ENCODE results near the gene LYZL4. TPM values are rescaled to one million over a fixed set of nuclear protein-coding genes. Genes with fewer than 3 reads are reported as not detected.

Gene LYZL4
- total and polyA plus RNA-seq, 4 experiments from 2014 or later: not detected

GRCh38 chr3:42408156-42408555 is 2.3 kb downstream of the LYZL4 start:
- H3K4me3 Mint-ChIP-seq: no peak overlapping the region
- H3K27me3 Mint-ChIP-seq: peaks cover 3 to 5% of the 10 kb centered on the region in 2 donors
- H3K4me3 ChIP-seq (ENCODE audit: low read length in 2 of 2): no peak overlapping the region
- no peak overlapping the region for H3K27ac Mint-ChIP-seq
- ChIA-PET POLR2A (ENCODE audit: partially characterized antibody) (no interaction called here), CTCF (ENCODE audit: partially characterized antibody) (no interaction called here)
- no peaks in the 10 kb centered on the region for H3K36me3 Mint-ChIP-seq
- peaks cover 0 to 4% (median under 1%) of the 10 kb centered on the region in 4 donors for H3K4me1 Mint-ChIP-seq
- H3K27me3 ChIP-seq (ENCODE audit: insufficient read depth, low read length): no peaks in the 10 kb centered on the region
- H3K9me3 ChIP-seq (ENCODE audit: control insufficient read depth in 1 of 2, low read length in 2 of 2): no peaks in the 10 kb centered on the region
- no peaks in the 10 kb centered on the region for H3K36me3 ChIP-seq (ENCODE audit: insufficient read depth, low read length)
- H3K27ac ChIP-seq (ENCODE audit: low read depth, low read length): no peak overlapping the region
- intact Hi-C loops (cut with micrococcal nuclease): no loop called here
- H3K4me1 ChIP-seq (ENCODE audit: insufficient read depth, low read length): no peaks in the 10 kb centered on the region
- H3K9me3 Mint-ChIP-seq: peaks cover 0 to 2% (median 0%) of the 10 kb centered on the region in 8 donors
- DNase-seq: no peak

GRCh38 chr3:42406727-42407450 is 3.5 kb downstream of the LYZL4 start:
- Histone ChIP-seq H3K9me3 (ENCODE audit: control insufficient read depth in 1 of 2, low read length in 2 of 2) (no peaks in the 10 kb centered on the region), H3K27ac (ENCODE audit: low read depth, low read length) (no peak overlapping the region), H3K36me3 (ENCODE audit: insufficient read depth, low read length) (no peaks in the 10 kb centered on the region), H3K4me1 (ENCODE audit: insufficient read depth, low read length) (no peaks in the 10 kb centered on the region), H3K27me3 (ENCODE audit: insufficient read depth, low read length) (no peaks in the 10 kb centered on the region), H3K4me3 (ENCODE audit: low read length in 2 of 2) (no peak overlapping the region)
- H3K4me3 Mint-ChIP-seq: no peak overlapping the region
- intact Hi-C loops (cut with micrococcal nuclease): no loop called here
- no peak overlapping the region for H3K27ac Mint-ChIP-seq
- no peaks in the 10 kb centered on the region for H3K36me3 Mint-ChIP-seq
- POLR2A ChIA-PET (ENCODE audit: partially characterized antibody): no interaction called here
- DNase-seq: no peak
- peaks cover 0 to 4% (median under 1%) of the 10 kb centered on the region in 4 donors for H3K4me1 Mint-ChIP-seq
- CTCF ChIA-PET (ENCODE audit: partially characterized antibody): no interaction called here
- H3K9me3 Mint-ChIP-seq: peaks cover 0 to 2% (median 0%) of the 10 kb centered on the region in 8 donors
- peaks cover 3 to 5% of the 10 kb centered on the region in 2 donors for H3K27me3 Mint-ChIP-seq

DNA sequence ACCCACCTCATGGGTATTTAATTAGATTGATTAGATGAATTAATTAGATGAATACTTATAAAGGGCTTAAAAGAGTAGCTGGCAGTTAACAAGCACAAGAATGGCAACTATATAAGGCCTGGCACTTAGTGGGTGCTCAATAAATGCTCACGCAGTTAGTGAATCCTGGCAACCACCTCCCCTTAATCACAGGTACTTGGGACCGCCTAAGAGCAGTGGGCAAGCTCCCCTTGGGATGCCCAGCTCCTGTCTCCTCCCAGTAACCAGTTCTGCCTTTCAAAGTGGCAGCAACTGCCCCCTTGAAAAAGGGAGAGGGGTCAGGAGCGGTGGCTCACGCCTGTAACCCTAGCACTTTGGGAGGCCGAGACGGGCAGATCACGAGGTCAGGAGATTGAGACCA is 4.6 kb downstream of the LYZL4 start:
- H3K4me3 ChIP-seq (ENCODE audit: low read length in 2 of 2): no peak overlapping the region
- CTCF ChIA-PET (ENCODE audit: partially characterized antibody): no interaction called here
- H3K4me1 ChIP-seq (ENCODE audit: insufficient read depth, low read length): no peaks in the 10 kb centered on the region
- H3K9me3 ChIP-seq (ENCODE audit: control insufficient read depth in 1 of 2, low read length in 2 of 2): no peaks in the 10 kb centered on the region
- Mint-ChIP-seq H3K4me1 (peaks cover 0 to 4% (median under 1%) of the 10 kb centered on the region in 4 donors), H3K36me3 (no peaks in the 10 kb centered on the region), H3K4me3 (no peak overlapping the region), H3K9me3 (peaks cover 0 to 4% (median 0%) of the 10 kb centered on the region in 8 donors), H3K27me3 (peaks cover 3 to 5% of the 10 kb centered on the region in 2 donors), H3K27ac (no peak overlapping the region)
- H3K27me3 ChIP-seq (ENCODE audit: insufficient read depth, low read length): no peaks in the 10 kb centered on the region
- no peaks in the 10 kb centered on the region for H3K36me3 ChIP-seq (ENCODE audit: insufficient read depth, low read length)
- no peak overlapping the region for H3K27ac ChIP-seq (ENCODE audit: low read depth, low read length)
- DNase-seq: no peak
- intact Hi-C loops (cut with micrococcal nuclease): no loop called here
- POLR2A ChIA-PET (ENCODE audit: partially characterized antibody): no interaction called here

DNA sequence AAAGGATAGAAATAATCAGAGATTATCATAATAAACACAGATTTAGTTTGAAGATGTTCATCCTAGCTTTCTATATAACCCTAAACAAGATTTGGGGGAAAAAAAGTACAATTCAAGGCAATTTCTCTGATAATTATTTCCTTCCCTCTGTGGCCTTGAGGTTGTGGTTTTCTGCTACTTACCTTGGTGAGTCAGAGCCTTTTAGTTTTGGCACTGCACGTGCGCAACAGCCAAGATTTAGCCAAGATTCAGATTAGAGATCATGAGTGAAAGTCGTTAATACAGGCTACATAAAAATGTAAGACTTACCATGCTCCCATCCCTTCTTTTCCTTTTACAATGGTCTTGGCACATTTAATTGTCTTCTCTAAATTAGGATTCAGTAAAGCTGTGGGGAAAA is 6.7 kb downstream of the LYZL4 start:
- Histone ChIP-seq H3K27ac (ENCODE audit: low read depth, low read length) (no peak overlapping the region), H3K9me3 (ENCODE audit: control insufficient read depth in 1 of 2, low read length in 2 of 2) (no peaks in the 10 kb centered on the region), H3K4me1 (ENCODE audit: insufficient read depth, low read length) (no peaks in the 10 kb centered on the region), H3K36me3 (ENCODE audit: insufficient read depth, low read length) (no peaks in the 10 kb centered on the region), H3K4me3 (ENCODE audit: low read length in 2 of 2) (no peak overlapping the region), H3K27me3 (ENCODE audit: insufficient read depth, low read length) (no peaks in the 10 kb centered on the region)
- Mint-ChIP-seq H3K4me1 (peaks cover 0 to 4% (median under 1%) of the 10 kb centered on the region in 4 donors), H3K9me3 (peaks cover 0 to 4% (median 0%) of the 10 kb centered on the region in 8 donors), H3K4me3 (no peak overlapping the region), H3K36me3 (no peaks in the 10 kb centered on the region), H3K27me3 (peaks cover 2 to 5% of the 10 kb centered on the region in 2 donors), H3K27ac (no peak overlapping the region)
- intact Hi-C loops (cut with micrococcal nuclease): no loop called here
- ChIA-PET CTCF (ENCODE audit: partially characterized antibody) (no interaction called here), POLR2A (ENCODE audit: partially characterized antibody) (no interaction called here)
- no peak for DNase-seq

DNA sequence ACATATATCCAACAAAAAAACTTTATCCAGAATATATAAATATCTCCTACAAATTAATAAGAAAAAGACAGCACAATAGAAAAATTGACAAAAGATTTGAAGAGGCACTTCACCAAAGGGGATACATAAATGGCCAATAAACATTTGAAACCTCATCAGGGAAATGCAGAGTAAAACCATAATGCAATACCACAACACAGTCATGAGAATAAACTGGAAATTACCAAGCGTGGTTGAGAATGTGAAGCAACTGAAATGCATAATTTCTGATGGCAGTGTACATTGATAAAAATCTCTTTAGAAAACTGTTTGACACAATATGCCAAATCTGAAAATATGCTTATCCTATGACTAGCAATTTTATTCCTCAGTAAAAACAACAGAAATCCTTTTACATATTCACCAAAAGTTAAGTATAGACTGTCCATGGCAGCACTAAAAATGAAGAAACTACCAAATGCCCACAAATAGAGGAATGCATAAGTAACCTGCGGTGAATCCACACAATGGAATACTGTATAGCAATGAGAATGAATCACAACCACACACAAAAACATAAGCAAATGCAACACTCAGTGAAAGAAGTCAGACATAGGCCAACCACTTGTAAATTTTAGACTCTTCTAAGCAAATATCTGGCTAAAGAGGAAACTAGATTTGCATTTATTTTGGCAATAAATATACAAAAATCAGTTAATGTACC is 7.9 kb downstream of the LYZL4 start:
- H3K36me3 ChIP-seq (ENCODE audit: insufficient read depth, low read length): no peaks in the 10 kb centered on the region
- H3K9me3 ChIP-seq (ENCODE audit: control insufficient read depth in 1 of 2, low read length in 2 of 2): no peaks in the 10 kb centered on the region
- H3K36me3 Mint-ChIP-seq: no peaks in the 10 kb centered on the region
- ChIA-PET POLR2A (ENCODE audit: partially characterized antibody) (no interaction called here), CTCF (ENCODE audit: partially characterized antibody) (no interaction called here)
- H3K27ac Mint-ChIP-seq: no peak overlapping the region
- H3K9me3 Mint-ChIP-seq: peaks cover 0 to 4% (median 0%) of the 10 kb centered on the region in 8 donors
- H3K4me3 Mint-ChIP-seq: no peak overlapping the region
- intact Hi-C loops (cut with micrococcal nuclease): no loop called here
- DNase-seq: no peak
- no peaks in the 10 kb centered on the region for H3K27me3 Mint-ChIP-seq
- peaks cover 0 to 4% (median under 1%) of the 10 kb centered on the region in 4 donors for H3K4me1 Mint-ChIP-seq
- H3K27ac ChIP-seq (ENCODE audit: low read depth, low read length): no peak overlapping the region
- H3K4me1 ChIP-seq (ENCODE audit: insufficient read depth, low read length): no peaks in the 10 kb centered on the region
- H3K4me3 ChIP-seq (ENCODE audit: low read length in 2 of 2): no peak overlapping the region
- H3K27me3 ChIP-seq (ENCODE audit: insufficient read depth, low read length): no peaks in the 10 kb centered on the region

- H3K9me3 Mint-ChIP-seq: peaks cover 0 to 2% (median 0%) of the 10 kb centered on the region in 8 donors
- H3K4me3 Mint-ChIP-seq: no peak overlapping the region
- intact Hi-C loops (cut with micrococcal nuclease): no loop called here
- Histone ChIP-seq H3K36me3 (ENCODE audit: insufficient read depth, low read length) (no peaks in the 10 kb centered on the region), H3K9me3 (ENCODE audit: control insufficient read depth in 1 of 2, low read length in 2 of 2) (no peaks in the 10 kb centered on the region), H3K4me1 (ENCODE audit: insufficient read depth, low read length) (no peaks in the 10 kb centered on the region), H3K4me3 (ENCODE audit: low read length in 2 of 2) (no peak overlapping the region), H3K27me3 (ENCODE audit: insufficient read depth, low read length) (no peaks in the 10 kb centered on the region), H3K27ac (ENCODE audit: low read depth, low read length) (no peak overlapping the region)
- ChIA-PET CTCF (ENCODE audit: partially characterized antibody) (no interaction called here), POLR2A (ENCODE audit: partially characterized antibody) (no interaction called here)
- no peak overlapping the region for H3K27ac Mint-ChIP-seq
- no peak for DNase-seq
- H3K27me3 Mint-ChIP-seq: peaks cover 0 to 9% of the 10 kb centered on the region in 2 donors
- no peaks in the 10 kb centered on the region for H3K4me1 Mint-ChIP-seq
- no peaks in the 10 kb centered on the region for H3K36me3 Mint-ChIP-seq
Observed at GRCh38 chr3:42398080-42398479, 12.3 kb downstream of the LYZL4 start.

- no peak overlapping the region for H3K27ac Mint-ChIP-seq
- H3K27me3 Mint-ChIP-seq: peaks cover 0 to 9% of the 10 kb centered on the region in 2 donors
- H3K36me3 ChIP-seq (ENCODE audit: insufficient read depth, low read length): no peaks in the 10 kb centered on the region
- intact Hi-C loops (cut with micrococcal nuclease): no loop called here
- H3K4me1 Mint-ChIP-seq: no peaks in the 10 kb centered on the region
- H3K9me3 Mint-ChIP-seq: peaks cover 0 to 2% (median 0%) of the 10 kb centered on the region in 8 donors
- H3K9me3 ChIP-seq (ENCODE audit: control insufficient read depth in 1 of 2, low read length in 2 of 2): no peaks in the 10 kb centered on the region
- no peak for DNase-seq
- no peaks in the 10 kb centered on the region for H3K36me3 Mint-ChIP-seq
- POLR2A ChIA-PET (ENCODE audit: partially characterized antibody): no interaction called here
- H3K4me1 ChIP-seq (ENCODE audit: insufficient read depth, low read length): no peaks in the 10 kb centered on the region
- H3K4me3 Mint-ChIP-seq: no peak overlapping the region
- no peak overlapping the region for H3K4me3 ChIP-seq (ENCODE audit: low read length in 2 of 2)
- no peaks in the 10 kb centered on the region for H3K27me3 ChIP-seq (ENCODE audit: insufficient read depth, low read length)
- CTCF ChIA-PET (ENCODE audit: partially characterized antibody): no interaction called here
- H3K27ac ChIP-seq (ENCODE audit: low read depth, low read length): no peak overlapping the region
Observed at GRCh38 chr3:42397644-42398043, 12.8 kb downstream of the LYZL4 start.
